Measurements from ENCODE around the gene ARL4C.
A peak's percentile ranks its signal among the peaks of the same experiment; 100 is the strongest.

The ARL4C gene

GRCh38 chr2:234496835-234497593 lies at the start of gene ARL4C:
TSS of gene ARL4C (minus strand) at chr2:234497081. CDS start at chr2:234496586, 495 bp downstream.
- DNase-seq: peak; percentile 92

DNA sequence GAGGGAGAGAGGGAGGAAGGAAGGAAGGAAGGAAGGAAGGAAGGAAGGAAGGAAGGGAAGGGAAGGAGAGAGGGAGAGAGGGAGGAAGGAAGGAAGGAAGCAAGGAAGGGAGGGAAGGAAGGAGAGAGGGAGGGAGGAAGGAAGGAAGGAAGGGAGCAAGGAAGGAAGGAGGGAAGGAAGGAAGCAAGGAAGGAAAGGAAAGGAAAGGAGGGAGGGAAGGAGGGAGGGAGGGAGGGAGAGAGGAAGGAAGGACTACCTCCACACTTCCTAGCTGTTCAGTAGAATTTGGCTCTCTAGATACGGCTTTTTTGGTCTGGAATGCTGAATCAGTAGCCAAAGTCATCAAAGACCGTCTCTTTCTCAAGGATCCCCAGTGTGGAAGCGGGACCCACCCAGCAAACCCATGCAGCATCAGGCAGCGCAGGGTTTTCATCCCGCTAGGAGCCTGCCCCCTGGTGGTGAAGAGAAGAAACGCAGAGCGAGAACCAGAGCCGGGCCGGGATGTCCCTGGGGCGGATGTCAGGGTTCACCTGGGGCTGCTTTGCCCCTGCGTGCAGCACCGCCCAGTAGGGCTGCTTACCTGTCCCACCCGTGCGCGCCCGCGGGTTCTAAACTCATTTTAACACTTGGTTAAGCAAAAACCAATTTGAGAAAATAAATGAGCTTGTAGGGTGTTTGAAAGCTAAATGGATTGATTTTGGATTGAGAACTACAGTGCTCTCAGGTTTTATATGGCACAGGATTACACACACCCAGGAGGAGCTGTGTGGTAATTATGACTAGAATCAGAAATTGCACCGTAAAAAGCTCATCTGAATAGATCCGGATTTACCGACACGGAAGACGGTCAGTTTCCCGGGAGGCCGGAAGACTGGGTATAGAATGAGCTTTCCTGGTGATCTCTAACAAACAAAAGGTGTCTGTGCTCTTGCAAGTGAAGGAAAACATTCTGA lies 48.1 kb upstream of the ARL4C start:
- peak; percentile 88 for DNase-seq

- no peak for DNase-seq
Observed at GRCh38 chr2:234542742-234543141, 45.9 kb upstream of the ARL4C start.

GRCh38 chr2:234537929-234538328 lies 41.0 kb upstream of the ARL4C start:
- DNase-seq: no peak

- DNase-seq: no peak
Observed at GRCh38 chr2:234536178-234536965, 39.5 kb upstream of the ARL4C start.

DNA sequence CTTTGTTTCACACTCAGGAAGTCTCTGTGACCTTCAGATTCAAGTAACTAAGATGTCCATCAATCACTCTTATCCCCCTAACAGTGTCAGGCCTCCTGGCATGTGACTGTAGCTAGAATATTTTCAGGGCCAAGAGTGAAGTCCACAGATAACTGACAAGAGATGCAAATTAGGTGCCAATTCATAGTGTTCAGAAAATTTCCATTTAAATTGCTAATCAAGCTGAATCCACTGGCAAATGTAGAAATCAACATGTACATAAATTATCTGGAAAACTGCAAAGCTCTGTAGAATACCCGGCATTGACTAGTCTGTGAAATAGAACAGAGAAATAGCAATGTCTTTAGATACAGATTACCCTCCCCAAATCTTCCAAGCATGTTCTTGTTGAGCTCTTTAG lies 38.6 kb upstream of the ARL4C start:
- no peak for DNase-seq

DNA sequence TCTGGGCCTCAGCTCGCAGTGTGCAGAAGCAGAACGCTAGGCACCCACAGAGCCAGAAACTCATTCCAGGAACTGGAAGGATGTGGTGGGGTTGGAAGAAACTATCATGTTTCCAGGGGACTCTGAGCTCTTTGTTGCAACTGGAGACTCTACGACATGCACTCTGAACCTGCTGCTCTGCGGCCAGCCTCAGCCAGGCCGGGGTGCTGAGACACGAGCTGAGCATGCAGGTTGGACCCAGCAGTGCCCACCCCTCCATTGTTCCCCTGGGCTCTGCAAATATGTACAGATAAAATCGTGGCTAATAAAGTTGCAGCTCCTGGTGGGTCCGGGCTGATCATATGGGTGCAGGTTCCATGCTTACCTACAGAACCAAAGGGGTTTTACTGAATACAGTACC lies 37.6 kb upstream of the ARL4C start:
- no peak for DNase-seq

- peak; percentile 82 for DNase-seq
Observed at GRCh38 chr2:234533626-234534025, 36.7 kb upstream of the ARL4C start.

GRCh38 chr2:234528410-234529148 lies 31.7 kb upstream of the ARL4C start:
- DNase-seq: no peak

DNA sequence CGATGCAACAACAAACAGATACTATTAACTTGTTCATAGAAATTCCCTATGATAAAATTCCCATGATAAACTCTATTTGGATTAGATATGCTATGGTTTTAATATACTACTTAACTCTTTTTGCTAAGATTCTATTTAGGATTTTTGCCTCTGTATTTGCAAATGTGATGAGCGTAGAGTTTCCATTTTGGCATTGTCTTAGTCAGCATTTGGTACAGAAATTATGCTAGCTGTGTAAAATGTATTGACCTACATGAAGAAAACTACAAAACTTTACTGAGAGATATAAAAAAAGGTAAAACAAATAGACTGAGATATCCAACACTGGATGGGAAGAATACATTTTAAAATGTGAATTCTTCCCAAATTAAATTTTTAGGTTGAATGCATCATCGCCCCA lies 29.8 kb upstream of the ARL4C start:
- no peak for DNase-seq

DNA sequence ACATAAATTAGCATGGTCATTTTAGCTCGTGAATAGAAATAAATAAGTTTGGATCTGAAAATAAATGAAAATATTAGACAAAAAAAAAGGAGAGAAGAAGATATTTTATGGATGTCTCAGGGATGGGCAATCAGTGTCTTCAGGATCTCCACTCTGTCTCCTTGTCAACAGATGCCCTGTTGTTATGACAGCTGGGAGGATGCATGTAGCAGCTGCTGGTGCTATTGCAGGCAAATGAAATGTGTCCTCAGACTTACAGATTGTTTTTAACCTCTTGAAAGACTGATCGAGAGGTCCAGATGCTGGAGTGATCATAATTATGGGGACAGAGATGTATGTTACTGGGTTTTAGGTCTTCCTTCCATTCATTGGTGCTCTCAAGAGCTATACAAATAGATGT lies 24.7 kb upstream of the ARL4C start:
- DNase-seq: peak; percentile 60

GRCh38 chr2:234518986-234519642 lies 22.2 kb upstream of the ARL4C start:
- DNase-seq: no peak

GRCh38 chr2:234517971-234518370 lies 21.1 kb upstream of the ARL4C start:
- DNase-seq: no peak

GRCh38 chr2:234514873-234515638 lies 18.2 kb upstream of the ARL4C start:
- no peak for DNase-seq

- DNase-seq: no peak
Observed at GRCh38 chr2:234514099-234514498, 17.2 kb upstream of the ARL4C start.

- DNase-seq: peak; percentile 72
Observed at GRCh38 chr2:234512884-234513669, 16.2 kb upstream of the ARL4C start.

DNA sequence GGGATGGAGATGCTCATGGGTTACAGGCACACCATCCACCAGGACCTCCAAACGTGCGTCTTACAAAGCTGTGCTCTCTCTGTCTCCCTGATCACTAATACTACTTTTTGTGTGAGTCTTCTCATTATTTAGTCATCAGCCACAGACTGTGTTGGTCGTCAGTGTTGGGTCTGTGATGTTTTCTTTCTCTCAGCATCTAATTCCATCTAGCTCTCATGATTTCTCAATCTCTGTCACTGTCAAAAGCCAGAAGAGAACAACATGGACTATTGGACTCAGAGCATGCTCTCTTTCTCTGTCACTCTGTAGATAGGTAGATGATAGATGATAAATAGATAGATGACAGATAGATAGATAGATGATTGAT lies 6.0 kb upstream of the ARL4C start:
- DNase-seq: no peak

GRCh38 chr2:234502285-234502918 lies 5.5 kb upstream of the ARL4C start:
- DNase-seq: peak; percentile 81

DNA sequence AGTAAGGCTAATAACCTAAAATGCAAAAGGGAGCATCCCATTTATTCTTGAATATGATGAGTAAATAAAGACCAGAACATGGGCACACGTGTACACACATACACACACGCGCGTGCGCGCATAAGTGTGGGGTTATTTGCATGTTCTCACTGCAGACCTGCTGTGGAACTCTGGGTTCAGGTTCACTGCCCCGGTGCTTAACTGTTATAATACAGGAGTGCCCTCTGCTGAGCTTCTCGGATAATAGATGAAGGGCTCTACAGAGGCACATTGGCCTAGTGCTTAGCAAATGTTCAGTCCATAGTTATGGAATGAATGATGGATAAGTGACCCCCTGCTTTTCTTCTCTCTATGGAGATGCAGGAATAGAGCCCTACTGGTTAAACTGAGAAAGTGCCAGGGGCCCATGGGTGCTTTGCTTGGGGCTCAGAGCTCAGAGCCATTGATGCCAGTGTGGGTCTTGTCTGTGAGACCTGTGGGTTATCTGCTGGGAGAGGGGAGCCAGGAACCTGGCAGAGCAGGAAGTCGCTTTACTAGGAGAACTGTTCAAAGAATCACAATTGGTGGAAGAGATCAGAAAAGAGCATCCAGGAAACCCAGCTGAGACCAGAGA lies 3.6 kb upstream of the ARL4C start:
- peak; percentile 80 for DNase-seq
